BLaER1 (cell line): Measurements from ENCODE around the gene SULT1A2.
"Not testable (repeated sequence)": the region's sequence is repeated elsewhere in the genome, so short reads cannot be mapped to it uniquely, and the experiment has no call there.

Source experiments
- H3K27ac ChIP-seq: shearing (Covaris generic); formaldehyde crosslinking; 2 replicates; pipeline ENCODE4 v1.8.1; 2022
- H3K27me3 ChIP-seq: shearing (Covaris generic); formaldehyde crosslinking; 2 replicates; pipeline ENCODE4 v1.8.1; 2022
- H3K36me3 ChIP-seq: shearing (Covaris generic); formaldehyde crosslinking; 2 replicates; pipeline ENCODE4 v1.8.1; 2022
- H3K4me1 ChIP-seq: shearing (Covaris generic); formaldehyde crosslinking; 2 replicates; pipeline ENCODE4 v1.8.1; 2022
- H3K4me2 ChIP-seq: shearing (Covaris generic); formaldehyde crosslinking; 2 replicates; pipeline ENCODE4 v1.8.1; 2022
- H3K4me3 ChIP-seq: shearing (Covaris generic); formaldehyde crosslinking; 2 replicates; pipeline ENCODE4 v1.8.1; 2022
- H3K9ac ChIP-seq: shearing (Covaris generic); formaldehyde crosslinking; 2 replicates; pipeline ENCODE4 v1.8.1; 2022
- H3K9me3 ChIP-seq: shearing (Covaris generic); formaldehyde crosslinking; 2 replicates; pipeline ENCODE4 v1.8.1; 2022
- H4K20me1 ChIP-seq: shearing (Covaris generic); formaldehyde crosslinking; 2 replicates; pipeline ENCODE4 v1.8.1; 2022
- Cebpa-rat ChIP-seq: shearing (Covaris generic); IDR thresholded peaks from 2 replicates; pipeline ENCODE4 v1.8.1; 2022

Gene SULT1A2

DNA sequence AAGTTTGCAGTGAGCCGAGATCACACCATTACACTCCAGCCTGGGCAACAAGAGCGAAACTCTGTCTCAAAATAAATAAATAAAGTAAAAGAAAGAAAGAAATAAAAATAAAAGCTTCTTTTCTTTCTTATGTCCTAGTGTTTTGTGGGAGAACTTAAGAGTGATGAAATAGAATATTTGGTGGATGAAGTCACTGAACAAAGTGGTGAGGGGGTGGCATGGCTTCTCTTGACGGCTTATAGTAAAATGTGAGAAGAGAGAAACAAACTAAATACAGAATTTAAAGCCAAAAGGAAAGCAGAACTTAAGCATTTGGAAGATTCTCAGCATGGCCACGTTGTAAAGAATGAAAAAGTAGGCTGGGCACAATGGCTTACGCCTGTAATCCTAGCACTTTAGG, 27.8 kb downstream of the SULT1A2 start:
- no peak overlapping the region for H3K4me3 ChIP-seq

DNA sequence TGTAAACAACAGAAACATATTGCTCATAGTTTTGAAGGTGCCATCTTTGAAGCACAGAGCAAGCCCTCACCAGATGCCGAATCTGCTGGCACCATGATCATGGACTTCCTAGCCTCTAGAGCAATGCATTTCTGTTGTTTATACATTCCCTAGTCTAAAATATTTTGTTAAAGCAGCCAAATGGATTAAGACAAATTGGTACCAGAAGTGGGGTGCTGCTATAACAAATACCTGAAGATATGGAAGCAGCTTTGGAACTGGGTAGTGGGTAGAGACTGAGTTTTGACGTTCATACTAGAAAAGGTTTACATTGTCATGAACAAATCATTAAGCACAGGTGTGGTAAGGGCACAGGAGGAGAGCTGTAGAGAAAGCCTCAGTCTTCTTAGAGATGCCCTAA, 29.6 kb downstream of the SULT1A2 start:
- H3K4me2 ChIP-seq: no peak overlapping the region
- H3K27ac ChIP-seq: no peak overlapping the region
- peaks cover 56% of the 10 kb centered on the region for H3K36me3 ChIP-seq
- TF ChIP-seq Cebpa-rat: no peak
- peaks cover 23% of the 10 kb centered on the region for H4K20me1 ChIP-seq
- no peak overlapping the region for H3K4me3 ChIP-seq
- H3K27me3 ChIP-seq: no peaks in the 10 kb centered on the region
- H3K4me1 ChIP-seq: peaks cover 9% of the 10 kb centered on the region
- H3K9me3 ChIP-seq: peaks cover 37% of the 10 kb centered on the region
- no peak overlapping the region for H3K9ac ChIP-seq

More for the DNA sequence above, 27.8 kb downstream of the SULT1A2 start:
- H3K4me1 ChIP-seq: peaks cover 22% of the 10 kb centered on the region
- no peaks in the 10 kb centered on the region for H3K27me3 ChIP-seq
- H3K9ac ChIP-seq: no peak overlapping the region
- H3K4me2 ChIP-seq: no peak overlapping the region
- H3K36me3 ChIP-seq: peaks cover 59% of the 10 kb centered on the region
- TF ChIP-seq Cebpa-rat: no peak
- H3K27ac ChIP-seq: no peak overlapping the region
- H3K9me3 ChIP-seq: peaks cover 37% of the 10 kb centered on the region
- peaks cover 25% of the 10 kb centered on the region for H4K20me1 ChIP-seq

DNA sequence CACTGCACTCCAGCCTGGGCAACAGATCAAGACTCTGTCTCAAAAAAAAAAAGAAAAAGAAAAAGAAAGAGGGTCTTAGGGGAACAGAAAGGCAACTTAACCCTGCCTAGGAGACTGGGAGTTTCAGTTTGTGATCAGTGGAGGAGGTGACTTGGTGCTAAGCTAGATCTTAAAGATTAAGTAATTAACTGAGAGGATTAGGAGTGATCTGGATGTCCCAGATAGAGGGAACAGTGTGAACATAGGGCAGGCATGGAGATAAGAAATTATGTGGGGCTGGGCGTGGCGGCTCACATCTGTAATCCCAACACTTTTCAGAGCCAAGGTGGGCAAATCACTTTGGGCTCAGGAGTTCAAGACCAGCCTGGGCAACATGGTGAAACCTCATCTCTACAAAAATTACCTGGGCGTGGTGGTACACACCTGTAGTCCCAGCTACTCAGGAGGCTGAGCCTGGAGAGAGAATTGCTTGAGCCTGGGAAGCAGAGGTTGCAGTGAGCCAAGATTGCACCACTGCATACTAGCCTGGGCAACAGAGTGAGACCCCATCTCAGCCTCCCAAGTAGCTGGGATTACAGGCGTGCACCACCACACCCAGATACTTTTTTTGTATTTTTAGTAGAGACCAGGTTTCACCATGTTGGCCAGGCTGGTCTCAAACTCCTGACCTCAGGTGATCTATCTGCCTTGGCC, 30.5 kb downstream of the SULT1A2 start:
- Histone ChIP-seq H3K9me3 (peaks cover 37% of the 10 kb centered on the region), H4K20me1 (peaks cover 28% of the 10 kb centered on the region), H3K36me3 (peaks cover 60% of the 10 kb centered on the region)
- H3K9ac ChIP-seq, H3K27ac ChIP-seq, H3K27me3 ChIP-seq, H3K4me1 ChIP-seq, H3K4me2 ChIP-seq, H3K4me3 ChIP-seq: not testable (repeated sequence)

DNA sequence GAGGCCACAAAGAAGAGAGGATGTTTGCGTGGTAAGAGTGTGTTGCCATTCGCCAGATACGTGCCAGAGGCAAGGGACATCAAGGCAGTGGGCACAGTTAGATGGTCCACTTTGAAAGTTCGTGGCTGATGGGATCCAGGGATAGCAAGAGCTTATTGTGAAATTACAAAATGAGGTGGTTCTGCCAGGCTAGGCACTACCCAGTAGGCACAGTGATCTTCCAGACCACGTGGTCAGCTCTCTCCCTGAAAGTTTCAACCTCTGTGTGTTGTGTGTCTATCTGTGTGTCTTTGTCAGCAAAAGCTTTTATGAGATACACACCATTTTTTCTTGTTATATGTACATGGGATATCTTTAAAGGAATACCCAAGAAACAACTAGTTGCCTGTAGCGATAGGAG, 33.6 kb downstream of the SULT1A2 start:
- Histone ChIP-seq H3K4me3 (no peak overlapping the region), H4K20me1 (peaks cover 18% of the 10 kb centered on the region), H3K9me3 (peaks cover 48% of the 10 kb centered on the region), H3K27ac (no peak overlapping the region), H3K9ac (no peak overlapping the region), H3K4me2 (no peak overlapping the region), H3K4me1 (peaks cover 7% of the 10 kb centered on the region; the same call in 1 of the 2 replicates), H3K36me3 (peaks cover 60% of the 10 kb centered on the region), H3K27me3 (no peaks in the 10 kb centered on the region)
- TF ChIP-seq Cebpa-rat: no peak

DNA sequence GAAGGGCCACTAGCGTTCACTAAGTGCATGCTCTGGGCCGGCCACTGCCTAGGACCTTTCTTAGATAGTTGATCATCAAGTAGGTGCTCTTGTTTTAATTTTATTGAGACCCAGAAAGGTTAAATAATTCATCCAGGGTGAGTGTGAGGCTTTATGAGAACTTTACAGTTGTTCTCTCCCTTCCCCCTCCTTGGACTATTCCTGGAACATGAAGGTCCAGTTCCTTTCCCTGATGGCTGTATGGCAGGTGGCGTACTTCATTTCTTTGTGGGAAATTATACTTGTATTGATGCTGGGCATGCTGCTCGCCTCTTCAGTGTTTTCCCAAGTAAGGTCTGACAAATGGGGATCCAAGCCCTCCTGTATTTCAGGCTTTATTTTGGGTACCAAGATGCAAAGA, 34.7 kb downstream of the SULT1A2 start:
- Histone ChIP-seq H4K20me1 (peaks cover 18% of the 10 kb centered on the region), H3K9ac (no peak overlapping the region), H3K27me3 (no peaks in the 10 kb centered on the region), H3K27ac (no peak overlapping the region), H3K4me3 (no peak overlapping the region), H3K4me2 (no peak overlapping the region), H3K9me3 (peaks cover 38% of the 10 kb centered on the region), H3K4me1 (peaks cover 8% of the 10 kb centered on the region), H3K36me3 (peaks cover 63% of the 10 kb centered on the region)
- TF ChIP-seq Cebpa-rat: no peak

DNA sequence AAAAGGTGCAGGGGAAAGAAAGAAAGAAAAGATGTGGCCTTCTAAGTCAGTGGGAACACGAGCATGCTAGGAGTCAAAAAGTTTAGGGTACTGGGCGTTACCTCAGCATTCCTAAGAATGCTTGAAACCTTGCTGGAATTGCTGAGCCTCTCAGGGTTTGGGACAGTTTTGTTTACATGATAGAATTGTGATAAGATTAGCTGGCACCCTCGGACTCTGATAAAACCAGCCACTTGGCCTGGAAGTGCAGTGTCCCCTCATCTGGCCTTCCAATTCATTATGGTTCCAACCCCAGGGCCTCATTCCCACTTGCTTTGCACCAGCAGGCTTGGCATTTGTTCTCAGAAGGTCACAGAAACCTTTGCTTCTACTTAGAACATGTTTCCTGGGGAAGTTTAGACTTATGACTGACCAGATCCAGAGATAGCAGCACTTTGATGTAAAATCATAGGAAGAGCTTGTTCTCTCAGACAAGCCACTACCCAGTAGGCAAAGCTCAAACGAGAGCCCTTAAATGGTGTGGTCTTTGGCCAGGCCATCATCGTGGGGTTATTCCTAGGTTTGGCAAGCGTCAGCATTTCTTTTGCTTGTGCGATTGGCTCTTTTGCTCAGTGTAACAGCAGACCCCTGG, 35.2 kb downstream of the SULT1A2 start:
- Histone ChIP-seq H3K27me3 (no peaks in the 10 kb centered on the region), H3K27ac (no peak overlapping the region), H3K9ac (no peak overlapping the region), H3K4me2 (no peak overlapping the region), H4K20me1 (peaks cover 18% of the 10 kb centered on the region), H3K9me3 (peaks cover 33% of the 10 kb centered on the region), H3K4me1 (peaks cover 13% of the 10 kb centered on the region), H3K36me3 (peaks cover 63% of the 10 kb centered on the region), H3K4me3 (no peak overlapping the region)
- TF ChIP-seq Cebpa-rat: no peak

DNA sequence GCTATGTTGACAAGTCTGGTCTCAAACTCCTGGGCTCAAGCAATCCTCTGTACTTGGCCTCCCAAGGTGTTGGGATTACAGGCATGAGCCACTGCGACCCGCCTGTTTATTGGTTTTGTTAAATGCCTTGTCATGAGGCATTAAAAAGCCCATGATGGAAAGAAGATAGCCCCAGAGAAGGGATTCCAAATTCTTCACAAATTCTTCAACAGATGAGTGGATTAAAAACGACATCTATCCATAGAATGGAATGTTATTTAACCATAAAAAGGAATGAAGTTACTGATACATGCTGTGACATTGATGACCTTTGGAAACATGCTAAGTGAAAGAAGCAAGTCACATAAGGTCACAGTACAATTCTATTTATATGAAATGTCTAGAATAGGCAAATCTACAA, 38.4 kb downstream of the SULT1A2 start:
- Histone ChIP-seq H3K9ac (no peak overlapping the region), H4K20me1 (peaks cover 16% of the 10 kb centered on the region), H3K4me1 (peaks cover 28% of the 10 kb centered on the region), H3K4me2 (no peak overlapping the region), H3K27me3 (no peaks in the 10 kb centered on the region), H3K27ac (no peak overlapping the region), H3K36me3 (peaks cover 52% of the 10 kb centered on the region), H3K4me3 (no peak overlapping the region), H3K9me3 (peaks cover 14% of the 10 kb centered on the region)
- TF ChIP-seq Cebpa-rat: no peak

DNA sequence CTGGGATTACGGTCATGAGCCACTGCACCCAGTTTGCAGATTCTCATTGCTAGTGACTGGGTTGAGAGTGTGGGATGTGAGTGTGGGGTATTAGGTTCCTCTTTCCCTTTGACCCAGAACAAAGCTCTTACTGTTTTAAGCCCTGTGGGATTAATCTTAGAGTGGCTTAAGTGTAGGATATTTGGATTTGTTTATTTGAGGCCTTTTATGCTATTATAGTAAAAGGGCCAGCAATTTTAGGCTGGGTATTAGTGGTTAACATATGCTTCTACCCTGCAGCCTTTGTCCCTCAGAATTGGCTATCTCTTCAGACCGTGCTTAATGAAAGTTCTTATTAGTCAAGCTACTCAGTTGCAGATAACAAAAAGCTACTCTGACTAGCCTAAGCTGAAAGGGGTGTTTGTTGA, 39.9 kb downstream of the SULT1A2 start:
- H3K9me3 ChIP-seq: peaks cover 14% of the 10 kb centered on the region
- H4K20me1 ChIP-seq: peaks cover under 1% of the 10 kb centered on the region; the same call in 1 of the 2 replicates
- H3K36me3 ChIP-seq: peaks cover 45% of the 10 kb centered on the region
- H3K9ac ChIP-seq: no peak overlapping the region
- no peak for TF ChIP-seq Cebpa-rat
- H3K27ac ChIP-seq: no peak overlapping the region
- no peak overlapping the region for H3K4me3 ChIP-seq
- peaks cover 33% of the 10 kb centered on the region for H3K4me1 ChIP-seq
- H3K4me2 ChIP-seq: no peak overlapping the region
- H3K27me3 ChIP-seq: no peaks in the 10 kb centered on the region

DNA sequence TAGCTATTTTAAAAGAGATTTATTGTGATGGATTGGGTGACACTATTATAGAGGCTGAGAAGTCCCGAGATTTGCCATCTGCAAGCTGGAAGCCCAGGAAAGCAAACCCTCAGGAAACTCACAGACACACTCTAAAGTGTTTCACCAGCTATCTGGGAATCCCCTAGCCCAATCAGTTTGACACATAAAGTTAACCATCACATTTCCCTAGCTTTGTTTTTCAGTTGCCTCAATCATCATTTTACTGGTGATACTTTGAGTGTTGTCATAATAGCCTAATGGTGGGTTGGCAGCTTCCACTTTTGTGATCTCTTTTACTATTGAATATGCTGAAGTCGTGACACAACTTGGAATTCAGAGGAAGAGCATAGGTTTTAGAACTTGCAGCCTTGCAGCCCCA, 41.3 kb downstream of the SULT1A2 start:
- Histone ChIP-seq H4K20me1 (no peaks in the 10 kb centered on the region), H3K9ac (no peak overlapping the region), H3K27me3 (no peaks in the 10 kb centered on the region), H3K27ac (no peak overlapping the region), H3K4me3 (no peak overlapping the region), H3K4me2 (peak overlapping the region; percentile 93; the same call in 1 of the 2 replicates), H3K4me1 (peaks cover 33% of the 10 kb centered on the region), H3K36me3 (peaks cover 44% of the 10 kb centered on the region), H3K9me3 (peaks cover 14% of the 10 kb centered on the region)
- TF ChIP-seq Cebpa-rat: no peak

DNA sequence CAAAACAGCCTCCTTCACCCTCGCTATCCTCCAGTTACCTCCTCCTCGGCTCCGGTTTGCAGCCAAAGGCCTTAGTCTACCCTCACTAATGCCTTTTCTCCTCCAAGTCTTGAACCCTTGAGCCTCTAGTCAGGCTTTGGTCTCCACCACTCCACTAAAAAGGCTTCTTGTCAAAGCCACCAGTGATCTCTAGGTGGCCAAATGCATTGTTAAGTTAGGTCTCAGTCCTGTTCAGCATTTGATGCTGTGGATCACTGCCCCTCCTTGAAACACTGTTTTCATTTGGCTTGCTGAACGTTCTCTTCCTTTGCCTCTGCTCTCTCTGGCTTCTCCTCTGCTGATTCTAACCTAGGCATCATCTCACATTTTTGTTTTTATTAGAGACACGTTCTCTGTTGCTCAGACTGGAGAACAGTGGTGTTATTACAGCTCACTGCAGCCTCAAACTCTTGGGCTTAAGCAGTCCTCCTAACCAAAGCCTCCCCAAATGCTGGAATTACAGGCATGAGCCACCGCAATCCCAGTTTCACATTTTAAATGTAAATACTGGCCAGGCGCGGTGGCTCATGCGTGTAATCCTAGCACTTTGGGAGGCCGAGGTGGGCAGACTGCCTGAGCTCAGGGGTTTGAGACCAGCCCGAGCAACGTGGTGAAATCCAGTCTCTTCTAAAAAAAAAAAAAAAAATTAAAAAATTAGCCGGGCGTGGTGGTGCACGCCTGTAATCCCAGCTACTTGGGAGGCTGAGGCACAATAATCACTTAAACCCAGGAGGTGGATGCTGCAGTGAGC, 42.0 kb downstream of the SULT1A2 start:
- Histone ChIP-seq H3K27ac (no peak overlapping the region; the same call in 1 of the 2 replicates), H3K4me2 (peak overlapping the region; percentile 93), H3K9ac (peak overlapping the region; percentile 65), H3K36me3 (peaks cover 39% of the 10 kb centered on the region), H4K20me1 (no peaks in the 10 kb centered on the region), H3K4me1 (peaks cover 30% of the 10 kb centered on the region), H3K27me3 (no peaks in the 10 kb centered on the region), H3K9me3 (peaks cover 11% of the 10 kb centered on the region), H3K4me3 (peak overlapping the region; percentile 72)
- no peak for TF ChIP-seq Cebpa-rat
